Testis (tissue), 2 donors: ENCODE results near the gene C22orf39.

ENCODE experiments used
- POLR2A ChIP-seq: fragments of 450-650 bp; IDR thresholded peaks from one replicate; pipeline ENCODE4 v1.6.1; 2017; ENCODE audit warnings: antibody characterized with exemption, mild to moderate bottlenecking, moderate library complexity
- TF ChIP-seq, protein P1 (sequence below), 3 experiments: fragments of 450-650 bp in 2 of 3; fragments of 200-600 bp in 1 of 3; sonication (generic) in 1 of 3; IDR thresholded peaks; one replicate each; pipeline ENCODE4 v1.5.1; 2016 to 2019; ENCODE audit warnings: antibody characterized with exemption in 3 of 3, mild to moderate bottlenecking in 2 of 3, moderate library complexity in 1 of 3

DNA sequence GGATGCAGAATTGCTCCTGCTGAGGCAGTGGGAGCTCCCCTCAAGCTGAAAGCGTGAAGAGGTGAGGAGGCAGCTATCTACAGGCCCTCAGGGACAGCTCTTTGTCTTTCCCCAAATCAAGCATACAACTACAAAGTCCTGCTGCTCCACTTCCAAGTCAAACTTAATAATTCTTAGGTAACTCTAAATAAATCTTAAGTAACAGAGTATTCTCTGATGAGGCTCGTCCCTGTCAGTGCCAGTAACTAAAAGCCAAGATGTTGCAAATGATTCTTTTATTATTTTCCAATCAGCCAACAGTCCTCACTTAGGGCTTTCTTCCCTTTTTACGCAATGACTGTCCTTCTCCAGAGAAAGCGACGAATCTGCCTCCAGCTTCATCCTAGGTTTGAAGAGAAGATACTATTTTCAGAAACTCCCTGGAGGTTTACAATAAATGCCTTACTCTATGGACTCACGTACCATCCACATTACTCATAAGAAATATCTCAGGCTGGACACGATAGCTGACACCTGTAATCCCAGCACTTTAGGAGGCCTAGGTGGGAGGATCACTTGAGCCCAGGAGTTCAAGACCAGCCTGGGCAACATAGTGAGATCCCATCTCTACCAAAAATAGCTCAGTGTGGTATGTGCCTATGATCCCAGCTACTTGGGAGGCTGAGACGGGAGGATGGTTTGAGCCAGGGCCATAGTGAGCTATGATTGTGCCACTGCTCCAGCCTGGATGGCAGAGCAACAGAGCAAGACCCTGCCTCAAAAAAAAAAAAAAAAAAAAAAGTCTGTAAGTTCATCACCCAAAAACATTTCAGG is 3.1 kb upstream of the C22orf39 start:
- TF ChIP-seq, protein P1, sequence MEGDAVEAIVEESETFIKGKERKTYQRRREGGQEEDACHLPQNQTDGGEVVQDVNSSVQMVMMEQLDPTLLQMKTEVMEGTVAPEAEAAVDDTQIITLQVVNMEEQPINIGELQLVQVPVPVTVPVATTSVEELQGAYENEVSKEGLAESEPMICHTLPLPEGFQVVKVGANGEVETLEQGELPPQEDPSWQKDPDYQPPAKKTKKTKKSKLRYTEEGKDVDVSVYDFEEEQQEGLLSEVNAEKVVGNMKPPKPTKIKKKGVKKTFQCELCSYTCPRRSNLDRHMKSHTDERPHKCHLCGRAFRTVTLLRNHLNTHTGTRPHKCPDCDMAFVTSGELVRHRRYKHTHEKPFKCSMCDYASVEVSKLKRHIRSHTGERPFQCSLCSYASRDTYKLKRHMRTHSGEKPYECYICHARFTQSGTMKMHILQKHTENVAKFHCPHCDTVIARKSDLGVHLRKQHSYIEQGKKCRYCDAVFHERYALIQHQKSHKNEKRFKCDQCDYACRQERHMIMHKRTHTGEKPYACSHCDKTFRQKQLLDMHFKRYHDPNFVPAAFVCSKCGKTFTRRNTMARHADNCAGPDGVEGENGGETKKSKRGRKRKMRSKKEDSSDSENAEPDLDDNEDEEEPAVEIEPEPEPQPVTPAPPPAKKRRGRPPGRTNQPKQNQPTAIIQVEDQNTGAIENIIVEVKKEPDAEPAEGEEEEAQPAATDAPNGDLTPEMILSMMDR (IDR thresholded peaks at IDR 0.05), result no peak
- TF ChIP-seq POLR2A, result no peak
